HCT116 (cell line): ENCODE data around the gene COL4A4. TPM values are rescaled to one million over a fixed set of nuclear protein-coding genes. Genes with fewer than 3 reads are reported as not detected.

Source experiments
- ATAC-seq: fragments of 200-7000 bp; cut with Tn5 transposase; 2 replicates; pipeline ENCODE4 v1.9.1; 2020; ENCODE audit warnings: mild to moderate bottlenecking, moderate library complexity
- BruUV-seq: library from RNA; stranded (reverse); fragments of 400-500 nt; replicated peaks from 2 replicates; lab custom pipeline; 2021; lab: Mats Ljungman, UMichigan
- CTCF ChIA-PET: fragments of 300-600 bp; sonication (Branson Sonifier 250); formaldehyde crosslinking; loops from one replicate; lab custom pipeline; 2021; ENCODE audit warnings: antibody characterized with exemption; lab: Charles Lee
- POLR2A ChIA-PET: fragments of 300-600, 350-600 bp; sonication (Branson Sonifier 250); formaldehyde crosslinking; loops from one replicate; lab custom pipeline; 2021; ENCODE audit warnings: antibody characterized with exemption; lab: Charles Lee
- RAD21 ChIA-PET, 2 experiments: fragments of 300-600 bp; sonication (Branson Sonifier 250); formaldehyde crosslinking; loops; one replicate each; lab custom pipeline; 2023; ENCODE audit warnings: low total read pairs in 2 of 2; ENCODE audit not compliant: uncharacterized antibody in 2 of 2, unreplicated experiment in 2 of 2, low non-redundant PET in 1 of 2; lab: Charles Lee
- DNase-seq: peaks from one replicate; pipeline ENCODE4 v3.0.0-alpha.2; 2010; ENCODE audit warnings: low read depth, low spot score
- H2AFZ ChIP-seq: fragments of 200-600 bp; shearing (Covaris generic), sonication (generic); 2 replicates; pipeline ENCODE4 v1.6.1; 2017; ENCODE audit warnings: low read depth, mixed run types, mixed read lengths, antibody characterized with exemption, low read length; ENCODE audit not compliant: poor library complexity, severe bottlenecking
- H3K27ac ChIP-seq: 2 replicates; pipeline ENCODE4 v1.5.1; 2012; ENCODE audit warnings: low read depth, low read length
- H3K27me3 ChIP-seq: fragments of 200-600 bp; sonication (generic); 2 replicates; pipeline ENCODE4 v1.6.1; 2016; ENCODE audit warnings: mixed run types, low read length, mixed read lengths; ENCODE audit not compliant: insufficient read depth
- H3K36me3 ChIP-seq, 2 experiments: fragments of 200-500 bp in 1 of 2; fragments of 200-600 bp in 1 of 2; sonication (Bioruptor generic) in 1 of 2; sonication (generic) in 1 of 2; 2 replicates each; pipeline versions ENCODE4 v1.5.1 to v1.6.1; 2014 to 2016; ENCODE audit warnings: low read length in 2 of 2, inconsistent platforms in 1 of 2, mixed read lengths in 1 of 2, mixed run types in 1 of 2; ENCODE audit not compliant: insufficient read depth in 2 of 2, control insufficient read depth in 1 of 2
- H3K4me1 ChIP-seq, 2 experiments: fragments of 200-600 bp in 1 of 2; sonication (generic) in 1 of 2; 2 replicates each; pipeline versions ENCODE4 v1.5.1 to v1.6.1; 2012 to 2017; ENCODE audit warnings: low read length in 2 of 2, inconsistent platforms in 1 of 2, mild to moderate bottlenecking in 1 of 2, mixed read lengths in 1 of 2, mixed run types in 1 of 2, moderate library complexity in 1 of 2; ENCODE audit not compliant: insufficient read depth in 2 of 2, control insufficient read depth in 1 of 2
- H3K4me2 ChIP-seq: fragments of 200-600 bp; sonication (generic); 2 replicates; pipeline ENCODE4 v1.6.1; 2017; ENCODE audit warnings: mixed run types, low read length, mixed read lengths
- H3K4me3 ChIP-seq, 2 experiments: fragments of 200-600 bp in 1 of 2; sonication (generic) in 1 of 2; replicated peaks in 1 of 2; 2 replicates each; pipeline ENCODE4 v1.5.1; 2011 to 2016; ENCODE audit warnings: low read length in 2 of 2, control low read depth in 1 of 2, low read depth in 1 of 2, mild to moderate bottlenecking in 1 of 2, mixed read lengths in 1 of 2, mixed run types in 1 of 2
- H3K79me2 ChIP-seq: fragments of 200-600 bp; sonication (generic); 2 replicates; pipeline ENCODE4 v1.6.1; 2017; ENCODE audit warnings: mild to moderate bottlenecking, mixed run types, low read length, moderate library complexity, mixed read lengths; ENCODE audit not compliant: insufficient read depth
- H3K9ac ChIP-seq: fragments of 200-600 bp; sonication (generic); 2 replicates; pipeline ENCODE4 v1.6.1; 2016; ENCODE audit warnings: low read length, mixed read lengths
- H3K9me2 ChIP-seq: fragments of 200-600 bp; sonication (generic), shearing (Covaris generic); 2 replicates; pipeline ENCODE4 v1.6.1; 2017; ENCODE audit warnings: mixed run types, mild to moderate bottlenecking, moderate library complexity; ENCODE audit not compliant: insufficient read depth
- H3K9me3 ChIP-seq, 2 experiments: fragments of 200-500 bp in 1 of 2; fragments of 200-600 bp in 1 of 2; sonication (Bioruptor generic) in 1 of 2; sonication (generic) in 1 of 2; 2 replicates each; pipeline ENCODE4 v1.6.1; 2014 to 2017; ENCODE audit warnings: low read length in 2 of 2, mixed read lengths in 2 of 2, inconsistent platforms in 1 of 2, low read depth in 1 of 2, mild to moderate bottlenecking in 1 of 2, mixed run types in 1 of 2, moderate library complexity in 1 of 2; ENCODE audit not compliant: control insufficient read depth in 1 of 2, insufficient read depth in 1 of 2
- H4K20me1 ChIP-seq: fragments of 200-600 bp; sonication (generic), shearing (Covaris generic); 2 replicates; pipeline ENCODE4 v1.6.1; 2017; ENCODE audit warnings: mixed run types, mild to moderate bottlenecking, moderate library complexity; ENCODE audit not compliant: insufficient read depth
- CBX3 ChIP-seq: IDR thresholded peaks from 2 replicates; pipeline ENCODE4 v1.6.1; 2012; ENCODE audit warnings: low read depth
- CEBPB ChIP-seq: IDR thresholded peaks from 2 replicates; pipeline ENCODE4 v1.6.1; 2012; ENCODE audit warnings: low read depth
- EGR1 ChIP-seq: IDR thresholded peaks from 2 replicates; pipeline ENCODE4 v1.6.1; 2012; ENCODE audit warnings: low read depth
- ELF1 ChIP-seq: IDR thresholded peaks from 2 replicates; pipeline ENCODE4 v1.6.1; 2012; ENCODE audit warnings: low read depth, borderline replicate concordance
- EZH2 ChIP-seq: fragments of 200-600 bp; sonication (generic); IDR thresholded peaks from 2 replicates; pipeline ENCODE4 v1.6.1; 2017; ENCODE audit warnings: antibody characterized with exemption, mixed run types
- MAX ChIP-seq: IDR thresholded peaks from 2 replicates; pipeline ENCODE4 v1.6.1; 2012
- RAD21 ChIP-seq: IDR thresholded peaks from 2 replicates; pipeline ENCODE4 v1.6.1; 2012; ENCODE audit warnings: low read depth, mild to moderate bottlenecking
- TCF7L2 ChIP-seq: IDR thresholded peaks from 2 replicates; pipeline ENCODE4 v1.7.0; 2011; ENCODE audit warnings: borderline replicate concordance, inconsistent platforms; ENCODE audit not compliant: insufficient read depth, insufficient read length; ENCODE audit errors: extremely low read depth
- YY1 ChIP-seq: IDR thresholded peaks from 2 replicates; pipeline ENCODE4 v1.6.1; 2011; ENCODE audit warnings: low read length, low read depth, moderate library complexity, mild to moderate bottlenecking; ENCODE audit not compliant: insufficient replicate concordance; ENCODE audit errors: extremely low read depth
- ZBTB33 ChIP-seq: IDR thresholded peaks from 2 replicates; pipeline ENCODE4 v1.6.1; 2011; ENCODE audit warnings: mild to moderate bottlenecking, low read length, moderate library complexity; ENCODE audit not compliant: insufficient replicate concordance; ENCODE audit errors: extremely low read depth
- ZFX ChIP-seq: fragments of 450-650 bp; IDR thresholded peaks from 2 replicates; pipeline ENCODE4 v1.6.1; 2017
- intact Hi-C: fragments of 100-400 bp; cut with micrococcal nuclease; formaldehyde crosslinking; loops from 2 replicates; pipeline ENCODE4 v1.10.0; 2022
- total RNA-seq: library from RNA; stranded (reverse); gene quantifications from one replicate; pipeline ENCODE4 v1.2.1, GENCODE V29; 2021; ENCODE audit not compliant: unreplicated experiment
- TF ChIP-seq, protein P1 (sequence below), 3 experiments: fragments of 200-600 bp in 1 of 3; sonication (generic) in 1 of 3; IDR thresholded peaks in 2 of 3; conservative IDR thresholded peaks in 1 of 3; 2 replicates each; pipeline ENCODE4 v1.5.1; 2012 to 2017; ENCODE audit warnings: low read depth in 2 of 3, low read length in 2 of 3, antibody characterized with exemption in 1 of 3, borderline replicate concordance in 1 of 3, control low read depth in 1 of 3, mild to moderate bottlenecking in 1 of 3, mixed read lengths in 1 of 3, mixed run types in 1 of 3, moderate library complexity in 1 of 3; ENCODE audit not compliant: insufficient read depth in 1 of 3

Gene COL4A4
- total RNA-seq, 1 experiment from 2014 or later: 5.9 TPM

DNA sequence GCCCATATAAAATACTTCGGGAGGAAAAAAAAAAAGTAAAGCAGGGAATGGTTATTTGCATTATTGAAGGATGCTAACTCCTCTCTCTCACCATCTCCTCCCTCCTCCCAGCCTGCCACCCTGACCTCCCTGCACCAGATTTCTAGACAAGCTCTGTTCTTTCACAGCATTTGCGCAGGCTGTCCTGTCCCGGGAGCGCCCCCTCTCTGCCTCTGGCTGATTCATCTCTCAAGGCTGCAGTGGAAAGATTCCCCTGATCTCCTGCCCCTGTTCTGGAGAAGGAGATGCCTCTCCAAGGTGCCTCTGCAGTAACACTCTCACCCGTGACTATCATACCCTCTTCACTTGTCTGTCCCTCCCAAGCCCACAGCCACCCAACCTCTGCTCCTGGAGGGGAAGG lies 38.5 kb downstream of the COL4A4 start:
- Histone ChIP-seq H3K9ac (no peak overlapping the region), H3K27me3 (no peaks in the 10 kb centered on the region), H3K9me2 (no peaks in the 10 kb centered on the region), H3K79me2 (no peaks in the 10 kb centered on the region), H3K27ac (no peak overlapping the region), H3K4me2 (no peak overlapping the region), H3K9me3 (no peaks in the 10 kb centered on the region), H3K4me3 (no peak overlapping the region), H3K4me1 (no peaks in the 10 kb centered on the region), H3K36me3 (no peaks in the 10 kb centered on the region), H2AFZ (no peak overlapping the region), H4K20me1 (no peaks in the 10 kb centered on the region)
- CTCF ChIA-PET: interaction anchor here (1.2 kb wide), 1 partner anchor 113 kb away, joined by 4 read pairs; no protein-coding TSS in a partner anchor
- RAD21 ChIA-PET: interaction anchor here in 1 of 2 experiments (0.7 kb wide), 1 partner anchor 112 kb away, joined by 3 read pairs; no protein-coding TSS in a partner anchor
- ATAC-seq (peak; percentile 80), DNase-seq (no peak)
- no TSS peak for BruUV-seq
- POLR2A ChIA-PET: no interaction called here
- no peak for TF ChIP-seq EGR1
- peak; percentile 60 for TF ChIP-seq RAD21
- TF ChIP-seq, protein P1, sequence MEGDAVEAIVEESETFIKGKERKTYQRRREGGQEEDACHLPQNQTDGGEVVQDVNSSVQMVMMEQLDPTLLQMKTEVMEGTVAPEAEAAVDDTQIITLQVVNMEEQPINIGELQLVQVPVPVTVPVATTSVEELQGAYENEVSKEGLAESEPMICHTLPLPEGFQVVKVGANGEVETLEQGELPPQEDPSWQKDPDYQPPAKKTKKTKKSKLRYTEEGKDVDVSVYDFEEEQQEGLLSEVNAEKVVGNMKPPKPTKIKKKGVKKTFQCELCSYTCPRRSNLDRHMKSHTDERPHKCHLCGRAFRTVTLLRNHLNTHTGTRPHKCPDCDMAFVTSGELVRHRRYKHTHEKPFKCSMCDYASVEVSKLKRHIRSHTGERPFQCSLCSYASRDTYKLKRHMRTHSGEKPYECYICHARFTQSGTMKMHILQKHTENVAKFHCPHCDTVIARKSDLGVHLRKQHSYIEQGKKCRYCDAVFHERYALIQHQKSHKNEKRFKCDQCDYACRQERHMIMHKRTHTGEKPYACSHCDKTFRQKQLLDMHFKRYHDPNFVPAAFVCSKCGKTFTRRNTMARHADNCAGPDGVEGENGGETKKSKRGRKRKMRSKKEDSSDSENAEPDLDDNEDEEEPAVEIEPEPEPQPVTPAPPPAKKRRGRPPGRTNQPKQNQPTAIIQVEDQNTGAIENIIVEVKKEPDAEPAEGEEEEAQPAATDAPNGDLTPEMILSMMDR (IDR thresholded peaks at IDR 0.05 in 2 of 3, conservative IDR thresholded peaks at IDR 0.05 in 1 of 3; ENCODE audit: borderline replicate concordance in 1 of 3, insufficient read depth in 1 of 3, low read depth in 2 of 3, low read length in 2 of 3): peak; percentile 31 to 61 (median 48); a peak in 5 of 6 replicates
- intact Hi-C loops: loop anchor here (10.0 kb wide), 2 partner anchors 279 to 349 kb away; partner anchors contain the start of gene AGFG1

DNA sequence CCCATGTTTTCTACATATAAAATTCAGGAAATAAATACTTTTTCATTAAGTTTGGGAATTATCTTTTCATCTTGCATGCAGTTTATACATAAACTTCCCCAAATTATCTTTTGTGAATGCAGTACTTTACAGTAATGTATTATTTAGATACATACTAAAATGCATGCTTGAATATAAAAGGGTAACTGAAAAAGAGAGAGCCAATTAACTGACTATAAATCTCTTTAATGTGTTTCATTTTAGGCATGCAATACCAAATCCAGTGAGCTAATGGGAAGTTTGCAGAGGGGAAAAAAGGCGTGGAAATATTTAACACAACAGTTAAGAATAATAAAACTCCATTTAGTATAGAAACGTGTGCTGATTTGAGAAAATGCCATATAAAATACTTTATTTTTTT lies 39.2 kb downstream of the COL4A4 start:
- H3K4me1 ChIP-seq: no peaks in the 10 kb centered on the region
- no peaks in the 10 kb centered on the region for H3K36me3 ChIP-seq
- no peak overlapping the region for H3K4me3 ChIP-seq
- no peak overlapping the region for H3K9ac ChIP-seq
- CTCF ChIA-PET: interaction anchor here (1.2 to 1.7 kb wide), 2 partner anchors 113 to 1460 kb away, joined by 4 read pairs; no protein-coding TSS in a partner anchor
- no peaks in the 10 kb centered on the region for H4K20me1 ChIP-seq
- DNase-seq (no peak), ATAC-seq (no peak)
- POLR2A ChIA-PET: no interaction called here
- no peaks in the 10 kb centered on the region for H3K27me3 ChIP-seq
- H3K9me2 ChIP-seq: no peaks in the 10 kb centered on the region
- H3K27ac ChIP-seq: no peak overlapping the region
- no peaks in the 10 kb centered on the region for H3K9me3 ChIP-seq
- no peak overlapping the region for H3K4me2 ChIP-seq
- no peak overlapping the region for H2AFZ ChIP-seq
- intact Hi-C loops: loop anchor here (10.0 kb wide), 2 partner anchors 280 to 350 kb away; partner anchors contain the start of gene AGFG1
- RAD21 ChIA-PET: no interaction called here
- H3K79me2 ChIP-seq: no peaks in the 10 kb centered on the region
- BruUV-seq: no TSS peak
- no peak for TF ChIP-seq MAX
- TF ChIP-seq ELF1: no peak
- TF ChIP-seq YY1: no peak
- TF ChIP-seq RAD21: no peak
- TF ChIP-seq CEBPB: no peak
- TF ChIP-seq ZFX: no peak
- TF ChIP-seq ZBTB33: no peak
- no peak for TF ChIP-seq EZH2
- TF ChIP-seq TCF7L2: no peak
- no peak for TF ChIP-seq CBX3
